PFSK-1 (cell line): ENCODE data around the gene GHRHR.

Experiments used
- FOXP2 ChIP-seq: optimal IDR thresholded peaks from 2 replicates; pipeline ENCODE3; 2011; ENCODE audit warnings: borderline replicate concordance, control low read depth, inconsistent platforms; ENCODE audit not compliant: insufficient read depth; ENCODE audit errors: extremely low read length, extremely low read depth
- REST ChIP-seq, 2 experiments: IDR thresholded peaks; 2 replicates each; pipeline versions ENCODE4 v1.6.1 to v1.8.0; 2011 to 2012; ENCODE audit warnings: low read depth in 2 of 2, low read length in 2 of 2, control low read depth in 1 of 2, inconsistent platforms in 1 of 2, mild to moderate bottlenecking in 1 of 2, moderate library complexity in 1 of 2; ENCODE audit not compliant: insufficient read depth in 1 of 2
- SIN3A ChIP-seq: IDR thresholded peaks from 2 replicates; pipeline ENCODE4 v1.6.1; 2012; ENCODE audit warnings: mild to moderate bottlenecking, low read length, moderate library complexity, borderline replicate concordance; ENCODE audit not compliant: insufficient read depth

GRCh38 chr7:30954914-30955313, 8.8 kb upstream of the GHRHR start:
- TF ChIP-seq REST (IDR thresholded peaks at IDR 0.05; ENCODE audit: insufficient read depth in 1 of 2, low read depth in 2 of 2, low read length in 2 of 2) (no peak), SIN3A (no peak), FOXP2 (no peak)
